ENCODE measurements around the gene ARHGAP4.

Gene ARHGAP4

DNA sequence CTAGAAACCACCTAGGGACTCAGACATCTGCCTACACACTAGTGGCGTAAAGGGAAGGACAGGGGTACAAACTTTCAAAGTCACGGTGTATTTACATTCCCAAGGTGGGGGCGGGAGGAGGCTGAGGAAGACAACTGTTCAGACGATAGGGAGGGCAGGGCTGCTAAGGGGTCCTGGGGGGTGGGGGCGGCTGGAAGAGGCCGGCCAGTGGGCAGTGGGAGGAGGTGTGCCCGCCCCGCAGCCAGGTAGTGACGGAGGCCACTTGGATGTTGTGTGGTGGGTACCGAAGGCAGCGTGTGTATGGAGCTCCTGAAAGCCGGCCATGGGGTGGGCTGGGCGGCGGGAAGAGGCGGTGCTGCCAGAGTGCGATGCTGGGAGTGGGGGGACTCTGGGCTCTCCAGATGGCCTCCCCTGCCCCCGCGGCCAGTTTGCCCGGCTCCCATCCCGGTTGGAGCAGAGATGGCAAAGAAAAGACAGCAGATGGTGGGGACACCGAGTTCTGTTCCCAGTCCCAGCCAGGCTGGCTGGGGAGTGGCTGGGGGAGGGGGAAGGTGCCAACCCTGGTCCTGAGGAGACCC, 64.2 kb downstream of the ARHGAP4 start:
- DNase-seq (ENCODE audit: extremely low spot score, insufficient read length, low read depth) (no peak), FAIRE-seq (no peak)

DNA sequence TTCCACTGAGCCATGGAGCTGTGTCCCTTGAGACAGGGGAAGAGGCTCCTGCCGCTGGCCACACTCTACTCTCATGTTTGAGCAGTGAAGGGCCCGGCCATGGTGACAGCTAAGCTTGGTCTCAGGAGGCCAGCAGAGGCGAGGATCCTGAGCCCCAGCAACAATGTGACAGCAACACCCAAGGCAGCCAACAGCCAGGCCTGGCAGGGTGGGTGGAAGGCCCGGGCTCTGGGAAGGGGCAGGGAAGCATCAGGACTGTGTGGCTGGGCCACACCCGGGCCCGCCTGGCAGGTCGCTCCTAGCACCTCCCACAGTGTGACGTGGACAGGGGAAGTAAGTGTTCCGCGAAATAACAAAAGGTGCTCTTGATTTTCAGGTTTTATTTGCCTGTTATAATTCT, 64.9 kb downstream of the ARHGAP4 start:
- no peak for FAIRE-seq
- DNase-seq (ENCODE audit: extremely low spot score, insufficient read length, low read depth), result no peak
